WTC11 (cell line): ENCODE results near the gene MYO1H.

ENCODE experiments used
- AFF4 ChIP-seq: sonication (generic); formaldehyde crosslinking; IDR thresholded peaks from 2 replicates; pipeline ENCODE4 v1.8.1; 2023; ENCODE audit warnings: mild to moderate bottlenecking, missing genetic modification reagents, borderline replicate concordance
- CREB1 ChIP-seq: sonication (generic); formaldehyde crosslinking; IDR thresholded peaks from 2 replicates; pipeline ENCODE4 v1.8.0; 2023; ENCODE audit warnings: mild to moderate bottlenecking, missing genetic modification reagents
- CTCF ChIP-seq: fragments of 200-600 bp; IDR thresholded peaks from 2 replicates; pipeline ENCODE4 v1.8.0; 2022; ENCODE audit warnings: antibody characterized with exemption
- FOXK1 ChIP-seq: sonication (generic); formaldehyde crosslinking; IDR thresholded peaks from 2 replicates; pipeline ENCODE4 v1.8.0; 2022; ENCODE audit warnings: mild to moderate bottlenecking, moderate library complexity, missing genetic modification reagents
- RELA ChIP-seq: sonication (generic); formaldehyde crosslinking; IDR thresholded peaks from 2 replicates; pipeline ENCODE4 v1.8.1; 2022; ENCODE audit warnings: missing genetic modification reagents, mild to moderate bottlenecking, borderline replicate concordance
- SMAD4 ChIP-seq: sonication (generic); formaldehyde crosslinking; IDR thresholded peaks from 2 replicates; pipeline ENCODE4 v1.8.0; 2022; ENCODE audit warnings: mild to moderate bottlenecking, missing genetic modification reagents
- SP1 ChIP-seq: sonication (generic); formaldehyde crosslinking; conservative IDR thresholded peaks from 2 replicates; pipeline ENCODE4 v1.8.1; 2022; ENCODE audit warnings: missing genetic modification reagents
- TP53 ChIP-seq: sonication (generic); formaldehyde crosslinking; IDR thresholded peaks from 2 replicates; pipeline ENCODE4 v1.8.1; 2023; ENCODE audit warnings: mild to moderate bottlenecking, missing genetic modification reagents
- ZNF138 ChIP-seq: sonication (generic); formaldehyde crosslinking; conservative IDR thresholded peaks from 2 replicates; pipeline ENCODE4 v1.8.1; 2022; ENCODE audit warnings: mild to moderate bottlenecking, moderate library complexity, missing genetic modification reagents
- ZNF263 ChIP-seq: sonication (generic); formaldehyde crosslinking; IDR thresholded peaks from 2 replicates; pipeline ENCODE4 v1.8.1; 2022; ENCODE audit warnings: low read depth, mild to moderate bottlenecking, moderate library complexity, missing genetic modification reagents
- ZNF423 ChIP-seq: fragments of 250-450 bp; sonication (Bioruptor Pico); IDR thresholded peaks from 2 replicates; pipeline ENCODE4 v2.1.2; 2022; ENCODE audit warnings: mild to moderate bottlenecking, moderate library complexity
- TF ChIP-seq, protein P1 (sequence below): sonication (generic); formaldehyde crosslinking; IDR thresholded peaks from 2 replicates; pipeline ENCODE4 v1.8.0; 2023; ENCODE audit warnings: mild to moderate bottlenecking, missing genetic modification reagents

- TF ChIP-seq CREB1 (CRISPR knock-in tag): no peak
- no peak for TF ChIP-seq ZNF263
- TF ChIP-seq CTCF: no peak
- no peak for TF ChIP-seq TP53
- no peak for TF ChIP-seq ZNF423
- TF ChIP-seq SP1 (CRISPR knock-in tag): no peak
- TF ChIP-seq RELA (CRISPR knock-in tag): no peak
- TF ChIP-seq, protein P1, sequence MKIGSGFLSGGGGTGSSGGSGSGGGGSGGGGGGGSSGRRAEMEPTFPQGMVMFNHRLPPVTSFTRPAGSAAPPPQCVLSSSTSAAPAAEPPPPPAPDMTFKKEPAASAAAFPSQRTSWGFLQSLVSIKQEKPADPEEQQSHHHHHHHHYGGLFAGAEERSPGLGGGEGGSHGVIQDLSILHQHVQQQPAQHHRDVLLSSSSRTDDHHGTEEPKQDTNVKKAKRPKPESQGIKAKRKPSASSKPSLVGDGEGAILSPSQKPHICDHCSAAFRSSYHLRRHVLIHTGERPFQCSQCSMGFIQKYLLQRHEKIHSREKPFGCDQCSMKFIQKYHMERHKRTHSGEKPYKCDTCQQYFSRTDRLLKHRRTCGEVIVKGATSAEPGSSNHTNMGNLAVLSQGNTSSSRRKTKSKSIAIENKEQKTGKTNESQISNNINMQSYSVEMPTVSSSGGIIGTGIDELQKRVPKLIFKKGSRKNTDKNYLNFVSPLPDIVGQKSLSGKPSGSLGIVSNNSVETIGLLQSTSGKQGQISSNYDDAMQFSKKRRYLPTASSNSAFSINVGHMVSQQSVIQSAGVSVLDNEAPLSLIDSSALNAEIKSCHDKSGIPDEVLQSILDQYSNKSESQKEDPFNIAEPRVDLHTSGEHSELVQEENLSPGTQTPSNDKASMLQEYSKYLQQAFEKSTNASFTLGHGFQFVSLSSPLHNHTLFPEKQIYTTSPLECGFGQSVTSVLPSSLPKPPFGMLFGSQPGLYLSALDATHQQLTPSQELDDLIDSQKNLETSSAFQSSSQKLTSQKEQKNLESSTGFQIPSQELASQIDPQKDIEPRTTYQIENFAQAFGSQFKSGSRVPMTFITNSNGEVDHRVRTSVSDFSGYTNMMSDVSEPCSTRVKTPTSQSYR: no peak
- TF ChIP-seq AFF4 (CRISPR knock-in tag): no peak
- TF ChIP-seq FOXK1: no peak
- no peak for TF ChIP-seq ZNF138 (CRISPR knock-in tag)
- no peak for TF ChIP-seq SMAD4 (CRISPR knock-in tag)
Measured at GRCh38 chr12:109418848-109419480, 71.3 kb downstream of the MYO1H start.
